BJ (cell line): ENCODE data around the gene KRTAP5-6. TPM values are rescaled to one million over a fixed set of nuclear protein-coding genes. Genes with fewer than 3 reads are reported as not detected.

Source experiments
- CTCF ChIA-PET: fragments of 350-600 bp; formaldehyde crosslinking; extraction: SDS; loops from one replicate; lab custom pipeline; 2021; ENCODE audit warnings: antibody characterized with exemption, inconsistent platforms; lab: Yijun Ruan, JAX
- POLR2A ChIA-PET: fragments of 300-600 bp; sonication (Branson Sonifier 250); formaldehyde crosslinking; extraction: SDS; loops from one replicate; lab custom pipeline; 2021; ENCODE audit warnings: antibody characterized with exemption; lab: Charles Lee
- DNase-seq: peaks from one replicate; pipeline ENCODE4 v3.0.0-alpha.2; 2011; ENCODE audit warnings: low read depth
- H3K27me3 ChIP-seq: 2 replicates; pipeline ENCODE4 v1.6.0; 2011; ENCODE audit warnings: low read length; ENCODE audit not compliant: control insufficient read depth, insufficient read depth
- H3K36me3 ChIP-seq: 2 replicates; pipeline ENCODE4 v1.5.1; 2011; ENCODE audit warnings: low read length; ENCODE audit not compliant: control insufficient read depth, insufficient read depth
- H3K4me3 ChIP-seq: 2 replicates; pipeline ENCODE4 v1.5.1; 2011; ENCODE audit warnings: low read depth, mild to moderate bottlenecking, control low read depth, low read length
- polyA plus RNA-seq: library from polyadenylated mRNA; depleted of rRNA; stranded (reverse); fragments of >200 nt; gene quantifications from 2 replicates; pipeline ENCODE4 v1.2.3, GENCODE V29; 2011
- TF ChIP-seq, protein P1 (sequence below): IDR thresholded peaks from 2 replicates; pipeline ENCODE4 v1.5.1; 2011; ENCODE audit warnings: low read depth, mild to moderate bottlenecking, control low read depth, inconsistent platforms, low read length, moderate library complexity; ENCODE audit not compliant: insufficient read depth

KRTAP5-6 gene
- polyA plus RNA-seq, 1 experiment, result not detected

DNA sequence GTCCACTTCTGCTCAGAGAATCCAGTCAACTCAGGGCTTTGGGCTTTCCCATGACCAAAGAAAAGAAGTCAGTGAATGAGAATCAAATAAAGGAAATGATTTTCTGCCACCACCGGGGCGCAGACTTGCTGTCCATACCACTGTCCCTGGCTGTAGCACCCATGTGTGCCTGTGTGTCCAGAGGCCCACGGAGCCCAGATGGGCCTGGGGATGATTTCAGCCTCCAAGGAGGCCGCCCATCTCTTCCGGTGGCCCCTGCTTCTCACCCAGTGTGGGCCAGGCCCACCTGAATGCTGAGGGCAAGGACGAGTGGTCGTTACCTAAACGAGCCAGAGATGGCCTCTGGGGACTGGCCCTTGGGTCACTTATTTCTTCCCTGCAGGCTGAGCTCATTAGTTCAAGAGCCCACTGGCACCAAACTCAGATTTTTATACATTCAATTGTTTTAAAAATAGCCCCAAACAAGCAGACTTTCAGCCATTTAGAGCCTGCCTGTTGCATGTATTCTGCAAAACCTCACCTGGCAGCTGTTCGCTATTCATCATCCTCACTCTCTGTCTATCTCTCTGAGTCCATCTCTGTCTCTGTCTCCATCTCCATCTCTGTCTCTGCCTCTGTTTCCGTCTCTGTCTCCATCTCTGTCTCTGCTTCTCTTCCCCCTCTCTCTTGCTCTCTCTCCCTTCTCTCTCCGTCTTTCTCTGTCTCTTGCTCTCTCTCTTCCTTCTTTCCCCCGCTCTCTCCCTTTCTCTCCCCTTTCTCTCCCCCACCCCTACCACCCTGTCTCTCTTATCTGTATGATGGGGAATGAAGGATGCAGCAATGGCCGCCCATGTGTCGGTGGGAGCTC, 43.2 kb upstream of the KRTAP5-6 start:
- POLR2A ChIA-PET, result no interaction called here
- CTCF ChIA-PET, result interaction anchor here (0.5 to 6.2 kb wide), 23 partner anchors 8 to 733 kb away, joined by 3 to 70 read pairs (median 6); partner anchors contain the start of gene SYT8

DNA sequence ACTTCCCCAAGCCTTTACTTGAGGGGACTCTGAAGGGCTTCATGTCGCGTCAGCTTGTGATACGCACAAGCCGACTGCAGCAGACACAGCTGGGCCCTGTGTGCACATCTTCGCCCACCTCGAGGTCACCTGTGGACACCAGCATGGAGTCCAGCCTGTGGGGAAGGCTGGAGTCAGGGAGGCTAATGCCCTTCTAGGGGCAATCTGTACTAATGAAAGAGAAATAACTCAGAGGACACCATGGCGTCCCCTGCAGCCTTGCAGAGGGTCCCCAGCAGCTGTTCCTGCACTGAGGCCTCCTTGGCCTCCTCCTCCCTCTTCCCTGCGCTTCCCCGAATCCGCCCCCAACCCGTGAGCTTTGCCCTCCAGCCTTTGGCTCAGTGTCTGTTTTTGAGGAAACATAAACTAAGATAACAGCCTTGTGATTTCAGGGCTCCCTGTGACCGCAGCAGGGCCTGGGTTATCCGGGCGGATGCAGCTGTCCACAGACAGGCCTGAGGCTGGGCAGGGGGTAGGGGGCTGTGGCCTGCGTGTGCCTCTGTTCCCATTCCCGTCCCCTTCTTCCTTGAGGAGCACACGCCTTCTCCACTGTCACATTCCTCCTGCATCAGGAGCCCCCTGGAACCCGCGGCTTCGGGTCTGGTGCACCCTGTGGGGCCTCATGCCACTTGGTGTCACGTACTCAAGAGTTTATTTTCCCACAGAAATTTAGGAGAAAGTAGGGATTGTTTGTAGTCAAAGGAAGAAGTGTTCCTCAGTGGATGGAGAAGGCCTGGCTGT, 42.4 kb upstream of the KRTAP5-6 start:
- CTCF ChIA-PET, result interaction anchor here (0.5 to 6.2 kb wide), 7 partner anchors 15 to 496 kb away, joined by 3 to 70 read pairs (median 41); partner anchors contain the start of gene SYT8
- Histone ChIP-seq H3K27me3 (peaks cover 6% of the 10 kb centered on the region), H3K4me3 (no peak overlapping the region), H3K36me3 (no peaks in the 10 kb centered on the region)
- DNase-seq, result no peak
- POLR2A ChIA-PET, result no interaction called here
- TF ChIP-seq, protein P1, sequence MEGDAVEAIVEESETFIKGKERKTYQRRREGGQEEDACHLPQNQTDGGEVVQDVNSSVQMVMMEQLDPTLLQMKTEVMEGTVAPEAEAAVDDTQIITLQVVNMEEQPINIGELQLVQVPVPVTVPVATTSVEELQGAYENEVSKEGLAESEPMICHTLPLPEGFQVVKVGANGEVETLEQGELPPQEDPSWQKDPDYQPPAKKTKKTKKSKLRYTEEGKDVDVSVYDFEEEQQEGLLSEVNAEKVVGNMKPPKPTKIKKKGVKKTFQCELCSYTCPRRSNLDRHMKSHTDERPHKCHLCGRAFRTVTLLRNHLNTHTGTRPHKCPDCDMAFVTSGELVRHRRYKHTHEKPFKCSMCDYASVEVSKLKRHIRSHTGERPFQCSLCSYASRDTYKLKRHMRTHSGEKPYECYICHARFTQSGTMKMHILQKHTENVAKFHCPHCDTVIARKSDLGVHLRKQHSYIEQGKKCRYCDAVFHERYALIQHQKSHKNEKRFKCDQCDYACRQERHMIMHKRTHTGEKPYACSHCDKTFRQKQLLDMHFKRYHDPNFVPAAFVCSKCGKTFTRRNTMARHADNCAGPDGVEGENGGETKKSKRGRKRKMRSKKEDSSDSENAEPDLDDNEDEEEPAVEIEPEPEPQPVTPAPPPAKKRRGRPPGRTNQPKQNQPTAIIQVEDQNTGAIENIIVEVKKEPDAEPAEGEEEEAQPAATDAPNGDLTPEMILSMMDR, result no peak

More for the DNA sequence above, 43.2 kb upstream of the KRTAP5-6 start:
- Histone ChIP-seq H3K36me3 (no peaks in the 10 kb centered on the region), H3K27me3 (peaks cover 6% of the 10 kb centered on the region), H3K4me3 (no peak overlapping the region)
- DNase-seq, result no peak
- TF ChIP-seq, protein P1, result no peak

DNA sequence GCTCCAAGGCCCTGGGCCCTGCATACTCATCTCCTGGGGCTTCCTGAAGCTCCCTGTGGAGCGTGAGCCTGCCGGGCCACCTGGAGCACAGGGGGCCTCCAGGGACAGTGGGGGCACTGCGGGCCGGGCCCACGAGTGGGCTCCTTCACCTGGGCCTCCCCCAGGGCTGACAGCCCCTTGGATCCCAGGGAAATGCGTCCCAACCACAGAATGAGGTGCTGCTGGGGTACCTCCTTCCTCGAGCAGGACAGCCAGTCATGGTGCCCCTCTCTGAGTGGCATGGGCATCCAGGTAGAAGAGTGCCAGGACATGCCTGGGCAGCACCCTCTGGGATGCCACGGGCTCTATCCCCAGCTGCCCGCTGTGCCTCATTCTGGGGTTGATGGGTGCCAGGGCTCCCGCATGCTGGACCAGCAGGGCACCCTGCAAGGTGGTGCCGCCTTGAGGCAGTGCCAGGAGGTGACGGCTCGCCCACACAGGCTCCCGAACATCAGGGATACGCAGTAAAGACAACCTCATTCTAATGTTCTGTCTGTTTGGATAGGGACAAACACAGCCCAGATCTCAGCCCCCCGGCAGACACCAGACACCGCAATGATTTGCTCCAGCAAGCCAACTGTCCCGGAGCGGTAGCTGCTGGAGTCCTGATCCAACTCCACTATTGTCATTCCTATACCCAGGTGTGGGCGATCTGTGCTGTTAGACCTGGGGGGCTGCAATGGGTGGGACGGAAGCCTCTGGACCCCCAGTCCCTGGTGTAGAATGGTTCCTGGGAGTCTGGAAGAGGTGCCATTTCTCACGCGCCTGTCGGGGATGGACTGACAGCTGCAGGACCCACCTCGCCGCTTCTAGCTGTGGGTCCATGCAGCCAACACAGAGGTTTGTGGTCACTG, 41.6 kb upstream of the KRTAP5-6 start:
- ChIA-PET CTCF (interaction anchor here (0.7 to 6.2 kb wide), 7 partner anchors 9 to 496 kb away, joined by 3 to 70 read pairs (median 41); partner anchors contain the start of gene SYT8), POLR2A (no interaction called here)
- Histone ChIP-seq H3K36me3 (no peaks in the 10 kb centered on the region), H3K4me3 (no peak overlapping the region), H3K27me3 (peaks cover 14% of the 10 kb centered on the region)
- TF ChIP-seq, protein P1, result no peak
- no peak for DNase-seq

GRCh38 chr11:1656061-1656441, 40.9 kb upstream of the KRTAP5-6 start:
- peaks cover 16% of the 10 kb centered on the region for H3K27me3 ChIP-seq
- ChIA-PET POLR2A (no interaction called here), CTCF (interaction anchor here (0.7 to 6.2 kb wide), 7 partner anchors 10 to 495 kb away, joined by 3 to 70 read pairs (median 41); partner anchors contain the start of gene SYT8)
- no peak for DNase-seq
- H3K36me3 ChIP-seq, result no peaks in the 10 kb centered on the region
- H3K4me3 ChIP-seq, result no peak overlapping the region
- TF ChIP-seq, protein P1, result no peak
